HS-27A (cell line): ENCODE results near the gene METTL18.

Source experiments
- DNase-seq: peaks from one replicate; pipeline ENCODE4 v3.0.0-alpha.2; 2012; ENCODE audit warnings: low read depth, missing footprints

Gene METTL18

DNA sequence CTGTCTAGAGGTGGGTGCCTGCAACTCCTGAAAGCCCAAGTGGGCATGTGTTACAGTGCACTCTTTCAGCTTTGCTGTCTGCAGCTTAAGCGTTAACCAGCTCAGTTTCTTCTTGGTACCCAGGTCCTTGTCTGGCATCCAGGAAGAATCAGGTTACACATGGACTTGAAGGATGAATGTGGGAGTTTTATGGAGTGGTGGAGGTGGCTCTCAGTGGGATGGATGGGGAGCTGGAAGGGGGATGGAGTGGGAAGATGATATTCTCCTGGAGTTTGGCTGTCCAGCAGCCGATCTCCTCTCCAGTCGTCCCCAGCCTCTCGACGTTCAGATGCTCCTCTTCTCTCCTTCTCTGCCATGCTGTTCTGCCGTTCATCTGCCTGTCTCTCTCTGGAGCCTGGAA is 9.4 kb downstream of the METTL18 start:
- no peak for DNase-seq

DNA sequence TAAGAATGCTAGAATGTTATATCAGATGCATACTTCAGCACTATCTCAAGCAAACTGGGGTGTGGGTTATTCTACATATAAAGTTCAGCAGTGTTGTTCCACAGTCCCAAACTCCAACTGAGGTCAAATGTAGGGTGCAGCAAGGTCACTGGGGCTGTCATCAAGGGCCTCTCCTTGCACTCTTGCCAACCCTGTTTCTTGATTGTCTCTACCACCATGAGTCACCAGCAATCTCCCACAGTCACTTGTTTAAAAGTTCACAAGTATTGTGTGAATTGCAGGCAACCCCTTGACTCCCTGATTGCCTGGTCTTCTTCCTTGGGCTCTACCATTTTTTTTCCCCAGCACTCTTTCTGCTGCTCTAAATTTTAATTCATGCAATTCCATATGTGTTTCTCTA is 10.6 kb downstream of the METTL18 start:
- DNase-seq = no peak

DNA sequence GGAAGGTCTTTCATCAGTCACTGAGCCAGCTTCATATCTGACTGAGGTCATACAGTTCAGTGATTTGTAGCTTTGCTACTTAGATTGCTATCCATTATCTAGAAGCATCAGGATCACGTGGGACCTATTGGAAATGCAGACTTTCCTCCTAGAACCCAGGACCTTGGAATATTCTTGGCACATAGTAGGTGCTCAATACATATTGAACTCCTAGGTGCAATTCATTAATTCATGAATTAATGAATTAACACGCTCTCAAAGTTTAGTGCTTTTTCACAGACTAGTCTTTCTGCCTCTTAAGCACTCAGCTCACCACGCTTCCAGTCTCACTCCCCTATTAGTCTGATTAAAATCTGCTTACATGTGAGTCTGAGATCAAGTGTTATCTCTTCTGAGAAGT is 12.1 kb downstream of the METTL18 start:
- DNase-seq = no peak

DNA sequence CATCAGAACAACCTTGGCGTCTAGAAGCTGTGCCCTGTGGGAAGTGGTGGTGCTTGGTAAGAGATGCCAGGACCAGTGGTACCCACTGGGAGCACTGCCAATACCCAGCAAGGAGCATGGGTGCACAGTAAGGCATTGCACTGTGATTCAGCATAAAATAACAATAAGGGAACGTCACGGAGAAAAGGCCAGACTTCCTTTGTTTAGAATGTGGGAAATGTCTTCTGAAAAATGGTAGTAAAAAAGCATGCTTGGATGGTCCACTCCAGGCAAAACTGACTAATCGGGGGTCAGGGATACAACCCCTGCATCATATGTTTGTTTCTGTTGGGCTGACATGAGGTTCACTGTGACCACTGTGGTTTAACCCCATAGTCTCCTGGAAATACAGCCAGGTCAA is 14.7 kb downstream of the METTL18 start:
- DNase-seq = no peak

DNA sequence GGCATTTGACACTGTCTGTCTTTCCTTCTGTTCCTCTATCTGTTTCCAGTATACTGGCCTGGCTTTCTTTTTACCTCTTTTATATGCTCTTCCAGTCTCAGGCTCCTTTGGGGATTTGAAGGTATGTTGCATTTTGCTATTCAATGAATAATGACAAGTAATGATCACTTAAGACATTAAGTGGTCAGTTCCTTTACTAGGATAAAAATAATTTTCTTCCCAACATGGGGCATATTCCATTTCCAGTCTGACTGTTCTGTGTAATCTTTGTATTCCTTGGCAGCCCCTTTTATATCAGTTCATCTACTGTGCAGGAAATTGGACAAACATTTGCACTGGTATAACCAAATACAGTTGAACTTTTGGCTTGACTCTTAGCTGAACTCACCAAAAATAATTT is 15.6 kb downstream of the METTL18 start:
- no peak for DNase-seq

DNA sequence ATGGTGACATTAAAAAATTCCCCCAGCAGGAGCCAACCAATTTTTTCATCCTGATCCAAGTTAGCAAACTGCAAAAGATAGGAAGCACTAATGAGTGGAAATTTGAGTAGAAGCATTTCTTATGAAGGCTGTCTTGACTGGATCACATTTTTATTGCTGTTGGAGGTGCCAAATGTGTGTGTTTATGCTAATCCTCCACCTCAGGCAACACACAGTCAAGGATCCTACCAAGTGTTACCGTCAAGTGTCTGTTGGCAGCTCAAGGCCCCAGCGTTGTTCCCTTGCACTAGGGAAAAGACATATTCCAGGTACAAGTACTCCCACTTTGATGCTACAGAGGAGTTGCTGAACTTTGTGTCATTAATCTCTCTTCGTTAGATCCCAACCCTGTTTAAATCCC is 18.3 kb downstream of the METTL18 start:
- DNase-seq = no peak

DNA sequence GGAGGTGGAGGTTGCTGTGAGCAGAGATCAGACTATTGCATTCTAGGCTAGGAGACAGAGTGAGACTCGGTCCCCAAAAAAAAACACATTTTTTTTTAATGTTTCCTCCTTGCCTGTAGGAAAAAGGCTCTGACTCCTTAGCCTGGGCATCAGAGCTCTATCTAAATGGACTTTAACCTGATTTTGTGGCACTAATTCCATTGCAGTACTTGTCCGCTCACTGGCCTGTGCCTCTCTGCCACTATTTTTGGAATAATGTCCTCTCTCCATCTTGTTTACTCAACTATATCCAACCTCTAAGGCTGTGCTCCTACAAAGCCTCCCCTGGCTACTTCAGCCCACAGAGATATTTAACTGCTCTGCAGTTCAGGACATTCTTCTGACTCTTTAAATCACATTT is 26.5 kb downstream of the METTL18 start:
- DNase-seq = no peak

DNA sequence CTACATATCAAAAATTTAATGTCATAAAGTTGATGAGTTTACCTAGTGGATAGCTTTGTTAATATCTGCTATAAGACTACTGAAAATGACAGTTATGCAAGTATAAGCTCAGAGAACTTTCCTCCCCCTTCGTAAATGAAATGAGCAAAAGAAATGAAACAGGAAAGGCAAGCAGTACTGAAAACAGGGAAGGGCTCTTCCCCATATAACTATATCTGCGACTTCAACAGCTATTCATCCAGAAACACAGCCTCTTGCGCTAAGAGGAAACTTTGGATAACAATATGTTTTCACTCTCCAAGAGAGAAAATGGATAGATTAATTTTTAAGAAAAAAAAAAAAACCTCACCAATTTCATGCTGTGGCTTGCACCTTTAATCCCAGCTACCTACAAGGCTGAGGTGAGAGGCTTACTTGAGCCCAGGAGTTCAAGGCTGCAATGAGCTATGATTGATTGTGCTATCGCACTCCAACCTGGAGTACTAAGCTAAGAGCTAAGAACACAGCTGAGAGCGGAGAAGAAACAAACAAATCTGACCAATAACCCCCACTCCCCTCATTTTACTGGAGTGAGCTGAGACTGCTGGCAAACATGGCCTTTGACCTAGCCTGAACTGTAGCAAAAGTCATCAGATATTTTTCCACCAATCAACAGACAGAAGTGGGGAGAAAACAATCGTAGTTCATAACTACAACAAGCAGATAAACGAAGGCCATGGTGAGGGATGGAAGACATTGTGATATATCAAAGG is 29.0 kb downstream of the METTL18 start:
- no peak for DNase-seq

DNA sequence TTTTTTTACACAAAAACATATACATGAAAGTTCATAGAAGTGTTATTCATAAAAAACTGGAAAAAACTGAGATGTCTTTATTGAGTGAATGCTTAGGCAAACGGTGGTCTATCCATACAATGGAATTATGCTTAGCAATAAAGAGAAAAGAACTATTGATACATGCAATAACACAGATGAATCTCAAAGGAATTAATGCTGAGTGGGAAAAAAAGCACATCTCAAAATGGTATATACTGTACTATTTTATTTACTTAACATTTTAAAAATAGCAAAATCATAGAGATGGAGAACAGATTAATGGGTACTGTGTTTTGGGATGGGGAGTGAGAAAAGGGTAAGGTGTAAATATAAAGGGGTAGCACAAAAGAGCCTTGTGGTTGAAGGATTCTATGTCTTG is 29.8 kb downstream of the METTL18 start:
- no peak for DNase-seq

DNA sequence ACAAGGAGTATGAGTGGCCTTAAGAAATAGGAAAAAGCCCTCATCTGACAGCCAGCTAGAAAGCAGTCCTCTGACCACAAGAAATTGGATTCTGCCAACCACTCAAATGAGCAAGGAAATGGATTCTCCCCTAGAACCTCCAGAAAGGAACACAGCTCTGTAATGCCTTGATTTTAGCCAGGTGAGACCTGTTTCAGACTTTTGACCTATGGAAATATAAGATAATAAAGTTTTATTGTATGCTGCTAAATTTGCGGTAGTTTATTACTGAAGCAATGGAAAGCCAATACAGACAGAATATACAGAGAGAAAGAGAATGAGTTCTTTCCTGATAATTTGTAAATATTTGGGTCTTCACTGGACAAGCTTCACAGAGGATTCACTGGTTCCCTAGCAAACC is 32.0 kb downstream of the METTL18 start:
- no peak for DNase-seq

DNA sequence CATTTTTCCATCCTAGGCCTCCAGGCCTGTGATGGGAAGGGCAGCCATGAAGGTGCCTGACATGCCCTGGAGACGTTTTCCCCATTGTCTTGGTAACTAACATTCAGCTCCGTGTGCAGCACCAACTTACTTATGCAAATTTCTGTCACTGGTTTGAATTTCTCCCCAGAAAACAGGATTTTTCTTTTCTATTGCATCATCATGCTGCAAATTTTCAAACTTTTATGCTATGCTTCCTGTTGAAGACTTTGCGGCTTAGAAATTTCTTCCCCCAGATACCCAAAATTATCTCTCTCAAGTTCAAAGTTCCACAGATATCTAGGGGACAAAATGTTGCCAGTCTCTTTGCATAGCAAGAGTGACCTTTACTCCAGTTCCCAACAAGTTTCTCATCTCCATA is 35.7 kb downstream of the METTL18 start:
- DNase-seq = no peak

DNA sequence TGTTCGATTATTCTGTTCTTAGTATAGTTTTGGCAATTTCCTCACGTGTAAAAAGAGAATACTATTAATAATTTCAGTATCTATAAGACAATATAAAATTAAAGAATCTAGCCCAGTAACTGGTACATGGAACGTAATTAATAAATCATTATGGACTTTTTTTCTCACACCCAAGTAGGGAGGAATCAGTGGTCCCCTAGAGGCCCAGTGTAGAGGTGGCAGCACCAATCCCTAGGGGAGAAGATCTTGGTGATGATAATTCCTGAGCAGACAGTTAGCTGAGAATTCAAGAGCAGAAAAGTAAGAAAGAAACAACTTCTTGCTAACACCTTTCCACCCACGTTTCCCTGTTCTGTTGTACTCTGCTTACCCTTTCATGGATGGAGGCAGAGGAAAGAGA is 41.2 kb downstream of the METTL18 start:
- DNase-seq = no peak

DNA sequence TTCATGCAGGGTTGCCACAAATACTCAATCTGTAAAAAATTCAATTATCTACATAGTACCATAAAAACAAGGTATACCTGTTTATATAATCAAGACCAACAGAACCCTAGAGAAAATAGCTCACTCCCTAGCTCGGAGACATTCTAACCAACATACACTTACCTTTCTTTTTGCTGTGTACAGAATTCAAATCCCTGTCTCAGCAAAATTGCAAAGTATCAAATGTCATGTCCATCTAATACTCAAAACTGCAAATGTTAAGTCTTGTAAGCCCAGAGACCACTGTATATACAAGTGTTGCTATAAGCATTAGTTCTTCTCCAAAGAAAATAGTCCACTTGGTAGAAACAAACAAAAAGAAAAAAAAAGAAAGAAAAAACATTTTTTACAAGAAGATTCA is 44.7 kb downstream of the METTL18 start:
- no peak for DNase-seq

DNA sequence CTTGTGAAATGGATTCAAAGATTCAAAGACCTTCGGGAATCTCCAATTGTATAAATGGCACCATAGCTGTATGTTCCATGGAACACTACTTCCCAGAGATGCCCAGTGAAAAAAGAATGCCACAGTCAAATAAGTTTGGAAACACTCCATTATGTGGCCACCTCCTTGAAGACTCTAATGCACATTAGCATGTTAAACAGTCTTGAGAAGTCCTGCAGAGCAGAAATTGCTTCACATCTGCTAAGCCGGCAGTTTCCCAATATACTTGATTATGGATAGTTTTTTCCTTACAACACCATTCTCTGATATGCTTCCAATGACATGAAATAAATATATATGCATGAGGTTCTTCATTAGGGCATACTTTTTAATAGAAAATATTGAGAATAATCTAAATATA is 48.2 kb downstream of the METTL18 start:
- no peak for DNase-seq

DNA sequence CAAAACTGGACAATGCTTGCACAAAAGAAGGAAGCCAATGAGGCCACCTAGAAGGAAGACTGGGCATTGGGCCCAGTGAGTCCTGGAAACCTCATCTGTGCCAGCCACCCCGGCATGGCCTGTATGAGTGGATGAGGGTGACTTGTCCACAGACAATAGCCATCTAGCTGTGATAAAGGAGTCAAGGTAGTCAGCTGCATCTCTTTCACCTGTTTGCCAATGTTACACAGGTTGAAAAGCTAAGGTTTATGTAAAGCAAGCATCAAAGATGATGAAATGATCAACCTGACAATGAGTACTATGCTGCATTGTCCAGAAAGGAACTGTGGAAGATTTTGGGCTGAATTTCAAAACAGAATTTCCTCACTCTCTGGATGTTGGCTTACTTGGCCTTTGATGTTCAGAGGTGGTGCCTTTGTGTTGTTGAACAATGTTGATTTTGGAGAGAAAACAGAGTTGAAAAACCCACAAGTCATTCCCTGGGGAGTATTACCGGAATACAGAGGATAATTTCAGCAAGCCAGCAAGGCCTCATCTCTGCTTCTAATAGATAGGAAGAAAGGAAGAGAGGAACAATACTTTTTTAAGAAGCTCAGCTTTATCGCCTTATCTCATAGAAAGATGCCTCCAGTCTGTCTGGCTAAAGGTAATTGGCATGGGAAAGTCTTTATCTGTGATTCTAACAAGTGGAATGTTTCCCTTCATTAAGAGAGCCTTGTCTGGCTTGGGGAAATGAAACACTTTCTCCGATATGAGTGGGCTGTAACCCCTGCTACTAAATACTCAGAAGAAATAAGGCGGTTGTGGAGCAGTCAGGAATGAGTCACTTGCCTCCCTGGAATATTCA is 49.5 kb downstream of the METTL18 start:
- DNase-seq = no peak
